Osteocyte (in vitro differentiated cells): Measurements from ENCODE around the gene CES2. TPM values are rescaled to one million over a fixed set of nuclear protein-coding genes. Genes with fewer than 3 reads are reported as not detected.

Experiments used
- DNase-seq: peaks from one replicate; pipeline ENCODE4 v3.0.0; 2021; ENCODE audit warnings: mixed read lengths; ENCODE audit not compliant: unreplicated experiment; ENCODE audit errors: extremely low spot score
- H3K27ac Mint-ChIP-seq: one replicate; pipeline ENCODE4 v1.8.0; 2021; ENCODE audit warnings: mild to moderate bottlenecking, mixed read lengths; ENCODE audit not compliant: unreplicated experiment
- H3K27me3 Mint-ChIP-seq: one replicate; pipeline ENCODE4 v1.8.0; 2021; ENCODE audit warnings: mixed read lengths; ENCODE audit not compliant: unreplicated experiment
- H3K36me3 Mint-ChIP-seq: one replicate; pipeline ENCODE4 v1.8.0; 2021; ENCODE audit warnings: mixed read lengths; ENCODE audit not compliant: unreplicated experiment
- H3K4me1 Mint-ChIP-seq: one replicate; pipeline ENCODE4 v1.8.0; 2021; ENCODE audit warnings: mixed read lengths; ENCODE audit not compliant: unreplicated experiment
- H3K4me3 Mint-ChIP-seq: one replicate; pipeline ENCODE4 v1.8.0; 2021; ENCODE audit warnings: mild to moderate bottlenecking, moderate library complexity, mixed read lengths; ENCODE audit not compliant: unreplicated experiment
- H3K9me3 Mint-ChIP-seq: one replicate; pipeline ENCODE4 v1.8.0; 2021; ENCODE audit warnings: mixed read lengths; ENCODE audit not compliant: unreplicated experiment
- CTCF ChIP-seq: fragments of 200-600 bp; sonication (generic); IDR thresholded peaks from 2 replicates; pipeline ENCODE4 v1.5.0; 2021; ENCODE audit warnings: antibody characterized with exemption, mild to moderate bottlenecking, moderate library complexity
- total RNA-seq: library from RNA; stranded (reverse); gene quantifications from 2 replicates; pipeline ENCODE4 v1.2.1, GENCODE V29; 2021

Gene CES2
- total RNA-seq, 1 donor from 2014 or later: 38.6 TPM

GRCh38 chr16:66902648-66903543, 32.4 kb upstream of the CES2 start:
- Mint-ChIP-seq H3K27ac (no peak overlapping the region), H3K4me1 (peaks cover 17% of the 10 kb centered on the region)

GRCh38 chr16:66903544-66904427, 31.5 kb upstream of the CES2 start:
- Mint-ChIP-seq H3K4me3 (no peak overlapping the region), H3K27me3 (peaks cover 11% of the 10 kb centered on the region), H3K27ac (no peak overlapping the region), H3K4me1 (peaks cover 16% of the 10 kb centered on the region), H3K9me3 (no peaks in the 10 kb centered on the region), H3K36me3 (no peaks in the 10 kb centered on the region)
- no peak for DNase-seq
- no peak for TF ChIP-seq CTCF

More at GRCh38 chr16:66902648-66903543, 32.4 kb upstream of the CES2 start:
- no peak for TF ChIP-seq CTCF
- Mint-ChIP-seq H3K9me3 (no peaks in the 10 kb centered on the region), H3K27me3 (peaks cover 4% of the 10 kb centered on the region), H3K36me3 (no peaks in the 10 kb centered on the region), H3K4me3 (no peak overlapping the region)
- DNase-seq: no peak

- DNase-seq: no peak
- Mint-ChIP-seq H3K27me3 (peaks cover 11% of the 10 kb centered on the region), H3K27ac (no peak overlapping the region), H3K36me3 (no peaks in the 10 kb centered on the region), H3K4me1 (peaks cover 14% of the 10 kb centered on the region), H3K9me3 (no peaks in the 10 kb centered on the region), H3K4me3 (no peak overlapping the region)
- no peak for TF ChIP-seq CTCF
Measured at GRCh38 chr16:66904428-66904845, 30.9 kb upstream of the CES2 start.

GRCh38 chr16:66904846-66905632, 30.3 kb upstream of the CES2 start:
- H3K4me1 Mint-ChIP-seq: peaks cover 8% of the 10 kb centered on the region
- TF ChIP-seq CTCF: no peak
- no peak overlapping the region for H3K4me3 Mint-ChIP-seq
- no peak for DNase-seq
- H3K27ac Mint-ChIP-seq: no peak overlapping the region
- H3K27me3 Mint-ChIP-seq: peaks cover 11% of the 10 kb centered on the region
- H3K36me3 Mint-ChIP-seq: no peaks in the 10 kb centered on the region
- H3K9me3 Mint-ChIP-seq: no peaks in the 10 kb centered on the region
